K562 (cell line): ENCODE measurements around the gene ETV7. TPM values are rescaled to one million over a fixed set of nuclear protein-coding genes. Genes with fewer than 3 reads are reported as not detected.

Experiments used
- ATF7 ChIP-seq: fragments of 450-650 bp; IDR thresholded peaks from 2 replicates; pipeline ENCODE4 v1.7.1; 2014; ENCODE audit warnings: mild to moderate bottlenecking, moderate library complexity
- CBFA2T2 ChIP-seq: fragments of 450-650 bp; conservative IDR thresholded peaks from 2 replicates; pipeline ENCODE4 v1.6.1; 2017; ENCODE audit warnings: mild to moderate bottlenecking
- CHD4 ChIP-seq: fragments of 200-600 bp; sonication (generic); IDR thresholded peaks from 3 replicates; pipeline ENCODE4 v1.6.1; 2012; ENCODE audit warnings: low read depth, mild to moderate bottlenecking, mixed read lengths, low read length, inconsistent platforms; ENCODE audit not compliant: insufficient read depth, insufficient replicate concordance, poor library complexity, severe bottlenecking
- FOXP1 ChIP-seq: sonication (generic); formaldehyde crosslinking; IDR thresholded peaks from 2 replicates; pipeline ENCODE4 v1.8.0; 2022; ENCODE audit warnings: mild to moderate bottlenecking, missing genetic modification reagents
- GTF2F1 ChIP-seq: IDR thresholded peaks from 2 replicates; pipeline ENCODE4 v1.6.1; 2011; ENCODE audit warnings: low read depth, low read length, improper control_type of control experiment
- HNRNPK ChIP-seq: fragments of 200-400 bp; formaldehyde crosslinking; IDR thresholded peaks from one replicate; pipeline ENCODE4 v1.6.1; 2018; ENCODE audit warnings: mild to moderate bottlenecking, low read depth, low read length; ENCODE audit not compliant: poor library complexity, severe bottlenecking
- JUNB ChIP-seq: fragments of 450-650 bp; formaldehyde crosslinking; conservative IDR thresholded peaks from 2 replicates; pipeline ENCODE4 v1.4.0; 2020; ENCODE audit warnings: mild to moderate bottlenecking
- MTF1 ChIP-seq: fragments of 250-450 bp; sonication (Bioruptor Pico); IDR thresholded peaks from 2 replicates; pipeline ENCODE4 v1.9.0; 2021; ENCODE audit warnings: moderate library complexity, mild to moderate bottlenecking, inconsistent platforms, borderline replicate concordance
- MXI1 ChIP-seq: IDR thresholded peaks from 2 replicates; pipeline ENCODE4 v1.6.1; 2011; ENCODE audit warnings: low read depth, mild to moderate bottlenecking, improper control_type of control experiment, low read length
- NFIX ChIP-seq: fragments of 250-450 bp; sonication (Bioruptor Pico); IDR thresholded peaks from 2 replicates; pipeline ENCODE4 v1.4.0; 2020; ENCODE audit warnings: low read depth, mild to moderate bottlenecking, moderate library complexity
- NFXL1 ChIP-seq: fragments of 450-650 bp; formaldehyde crosslinking; IDR thresholded peaks from 2 replicates; pipeline ENCODE4 v1.4.0; 2021; ENCODE audit warnings: mild to moderate bottlenecking
- NR2C2 ChIP-seq, 2 experiments: fragments of 200-800 bp in 1 of 2; sonication (Bioruptor generic) in 1 of 2; sonication (generic) in 1 of 2; formaldehyde crosslinking in 1 of 2; IDR thresholded peaks; 2 replicates each; pipeline versions ENCODE4 v1.6.1 to v1.8.0; 2016 to 2022; ENCODE audit warnings: mild to moderate bottlenecking in 1 of 2, missing compliant biosample characterization in 1 of 2, missing genetic modification characterization in 1 of 2, missing genetic modification reagents in 1 of 2
- PTRF ChIP-seq: fragments of 450-650 bp; IDR thresholded peaks from 2 replicates; pipeline ENCODE4 v1.6.1; 2016; ENCODE audit warnings: mild to moderate bottlenecking, missing genetic modification characterization, missing compliant biosample characterization
- SAP30 ChIP-seq: fragments of 200-600 bp; sonication (generic); IDR thresholded peaks from 2 replicates; pipeline ENCODE4 v1.6.1; 2012; ENCODE audit warnings: borderline replicate concordance, low read depth, mild to moderate bottlenecking, moderate library complexity, low read length, control low read depth, inconsistent platforms; ENCODE audit not compliant: insufficient read depth, poor library complexity, severe bottlenecking
- SP1 ChIP-seq: sonication (generic); formaldehyde crosslinking; IDR thresholded peaks from 2 replicates; pipeline ENCODE4 v1.8.1; 2022; ENCODE audit warnings: mild to moderate bottlenecking, missing genetic modification reagents
- ZNF561 ChIP-seq: fragments of 450-650 bp; formaldehyde crosslinking; conservative IDR thresholded peaks from 2 replicates; pipeline ENCODE4 v1.4.0; 2020; ENCODE audit warnings: mild to moderate bottlenecking, moderate library complexity
- polyA plus RNA-seq, 8 experiments: library from polyadenylated mRNA; depleted of rRNA in 4 of 8; stranded (reverse) in 5 of 8; unstranded in 3 of 8; fragments of >200 nt; fragmentation: Nextera tagmentation in 2 of 8; fragmentation: Illumina TruSeq in 1 of 8; extraction: Ambion mirVana in 2 of 8; extraction: Trizol in 1 of 8; gene quantifications; 2 replicates each; pipeline versions ENCODE4 v1.2.1 to v1.2.3, GENCODE V29; 2011 to 2014; ENCODE audit warnings: inconsistent platforms in 1 of 8, missing spikeins in 1 of 8
- total RNA-seq, 7 experiments: library from RNA; depleted of rRNA in 6 of 7; stranded (reverse); fragments of >200 nt in 6 of 7; fragmentation: Illumina TruSeq in 2 of 7; extraction: Trizol in 2 of 7; gene quantifications; 2 replicates each; pipeline versions ENCODE4 v1.2.1 to v1.2.3, GENCODE V29; 2011 to 2021; ENCODE audit warnings: low replicate concordance in 1 of 7
- TF ChIP-seq, protein P1 (sequence below): sonication (generic); formaldehyde crosslinking; IDR thresholded peaks from 2 replicates; pipeline ENCODE4 v1.8.0; 2022; ENCODE audit warnings: mild to moderate bottlenecking, missing genetic modification reagents
- TF ChIP-seq, protein P2 (sequence below), 2 experiments: fragments of 450-650 bp in 1 of 2; sonication (generic) in 1 of 2; formaldehyde crosslinking in 1 of 2; IDR thresholded peaks in 1 of 2; conservative IDR thresholded peaks in 1 of 2; 2 replicates each; pipeline versions ENCODE4 v1.6.1 to v1.8.1; 2016 to 2023; ENCODE audit warnings: mild to moderate bottlenecking in 2 of 2, moderate library complexity in 2 of 2, inconsistent platforms in 1 of 2, missing genetic modification reagents in 1 of 2
- TF ChIP-seq, protein P3 (sequence below): sonication (generic); formaldehyde crosslinking; IDR thresholded peaks from 2 replicates; pipeline ENCODE4 v1.8.0; 2022; ENCODE audit warnings: missing genetic modification reagents, mild to moderate bottlenecking, moderate library complexity, borderline replicate concordance

Gene ETV7
- total and polyA plus RNA-seq, 9 of the 15 experiments (the other 6 are each of a cell fraction or from before 2014, with no cell fraction given) = 0.07 to 0.22 (median 0.14) TPM; not detected in 3

DNA sequence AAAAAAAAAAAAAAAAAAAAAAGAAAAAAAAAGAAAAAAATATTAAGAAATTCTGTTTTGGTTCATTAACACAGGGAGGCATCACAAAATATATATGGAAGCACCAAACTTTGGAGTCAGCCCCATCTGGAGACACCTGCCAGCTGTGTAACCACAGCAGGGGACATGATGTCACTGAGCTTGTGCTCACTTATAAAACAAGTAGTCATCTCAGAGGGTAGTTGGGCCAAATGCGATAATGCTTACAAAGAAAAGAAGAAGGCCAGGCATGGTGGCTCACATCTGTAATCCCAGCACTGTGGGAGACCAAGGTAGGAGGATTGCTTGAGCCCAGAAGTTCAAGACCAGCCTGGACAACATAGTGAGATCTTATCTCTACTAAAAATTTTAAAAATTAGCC is 49.7 kb downstream of the ETV7 start (continued):
- TF ChIP-seq MXI1 (no peak), NFIX (CRISPR knock-in tag) (no peak), GTF2F1 (no peak), FOXP1 (CRISPR knock-in tag) (no peak), NR2C2 (CRISPR knock-in tag; IDR thresholded peaks at IDR 0.05) (no peak), NR2C2 (tag; IDR thresholded peaks at IDR 0.05) (no peak), ATF7 (0 out of 2 replicates have a peak, but pooled peaks have one; percentile 22), SP1 (CRISPR knock-in tag) (no peak), JUNB (CRISPR knock-in tag) (no peak), CHD4 (no peak), MTF1 (CRISPR knock-in tag) (no peak), CBFA2T2 (peak; percentile 54; the same call in 1 of the 2 replicates), PTRF (tag) (no peak), NFXL1 (CRISPR knock-in tag) (no peak), HNRNPK (no peak), SAP30 (no peak), ZNF561 (CRISPR knock-in tag) (no peak)
- TF ChIP-seq, protein P1, sequence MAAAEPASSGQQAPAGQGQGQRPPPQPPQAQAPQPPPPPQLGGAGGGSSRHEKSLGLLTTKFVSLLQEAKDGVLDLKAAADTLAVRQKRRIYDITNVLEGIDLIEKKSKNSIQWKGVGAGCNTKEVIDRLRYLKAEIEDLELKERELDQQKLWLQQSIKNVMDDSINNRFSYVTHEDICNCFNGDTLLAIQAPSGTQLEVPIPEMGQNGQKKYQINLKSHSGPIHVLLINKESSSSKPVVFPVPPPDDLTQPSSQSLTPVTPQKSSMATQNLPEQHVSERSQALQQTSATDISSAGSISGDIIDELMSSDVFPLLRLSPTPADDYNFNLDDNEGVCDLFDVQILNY (CRISPR knock-in tag) = no peak
- TF ChIP-seq, protein P2, sequence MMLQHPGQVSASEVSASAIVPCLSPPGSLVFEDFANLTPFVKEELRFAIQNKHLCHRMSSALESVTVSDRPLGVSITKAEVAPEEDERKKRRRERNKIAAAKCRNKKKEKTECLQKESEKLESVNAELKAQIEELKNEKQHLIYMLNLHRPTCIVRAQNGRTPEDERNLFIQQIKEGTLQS (IDR thresholded peaks at IDR 0.05) = peak; percentile 47
- TF ChIP-seq, protein P2 (CRISPR knock-in tag; conservative IDR thresholded peaks at IDR 0.05) = no peak
- TF ChIP-seq, protein P3, sequence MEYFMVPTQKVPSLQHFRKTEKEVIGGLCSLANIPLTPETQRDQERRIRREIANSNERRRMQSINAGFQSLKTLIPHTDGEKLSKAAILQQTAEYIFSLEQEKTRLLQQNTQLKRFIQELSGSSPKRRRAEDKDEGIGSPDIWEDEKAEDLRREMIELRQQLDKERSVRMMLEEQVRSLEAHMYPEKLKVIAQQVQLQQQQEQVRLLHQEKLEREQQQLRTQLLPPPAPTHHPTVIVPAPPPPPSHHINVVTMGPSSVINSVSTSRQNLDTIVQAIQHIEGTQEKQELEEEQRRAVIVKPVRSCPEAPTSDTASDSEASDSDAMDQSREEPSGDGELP (CRISPR knock-in tag) = 0 out of 2 replicates have a peak, but pooled peaks have one; percentile 16
